22Rv1 (cell line): ENCODE measurements around the gene KLHDC1.

Source experiments
- CTCF ChIP-seq: fragments of 450-650 bp; IDR thresholded peaks from 2 replicates; pipeline ENCODE4 v1.5.1; 2017; ENCODE audit warnings: mild to moderate bottlenecking
- ZFX ChIP-seq: fragments of 450-650 bp; IDR thresholded peaks from 2 replicates; pipeline ENCODE4 v1.6.1; 2017; ENCODE audit warnings: antibody characterized with exemption, borderline replicate concordance

- TF ChIP-seq CTCF (no peak), ZFX (no peak)
Observed at GRCh38 chr14:49703965-49704364, 11.0 kb downstream of the KLHDC1 start.
